Measurements from ENCODE around the gene ASIP.
"Not testable (repeated sequence)": the region's sequence is repeated elsewhere in the genome, so short reads cannot be mapped to it uniquely, and the experiment has no call there.

ASIP gene

GRCh38 chr20:34290471-34290870, 49.2 kb downstream of the ASIP start:
- FAIRE-seq = no peak

- FAIRE-seq = no peak
Observed at GRCh38 chr20:34292496-34292895, 51.3 kb downstream of the ASIP start.

- FAIRE-seq = no peak
Observed at GRCh38 chr20:34293119-34293518, 51.9 kb downstream of the ASIP start.

- FAIRE-seq = no peak
Observed at GRCh38 chr20:34293589-34293988, 52.4 kb downstream of the ASIP start.

- FAIRE-seq = no peak
Observed at GRCh38 chr20:34294563-34294962, 53.3 kb downstream of the ASIP start.

GRCh38 chr20:34295284-34295683, 54.1 kb downstream of the ASIP start:
- FAIRE-seq = no peak

- no peak for FAIRE-seq
Observed at GRCh38 chr20:34296468-34296867, 55.2 kb downstream of the ASIP start.

- not testable (repeated sequence) for FAIRE-seq
Observed at GRCh38 chr20:34298294-34298784, 57.1 kb downstream of the ASIP start.

- FAIRE-seq = no peak
Observed at GRCh38 chr20:34299556-34300255, 58.5 kb downstream of the ASIP start.

GRCh38 chr20:34300256-34300806, 59.1 kb downstream of the ASIP start:
- no peak for FAIRE-seq

- FAIRE-seq = no peak
Observed at GRCh38 chr20:34300809-34301586, 59.8 kb downstream of the ASIP start.

- FAIRE-seq = no peak
Observed at GRCh38 chr20:34301587-34302311, 60.5 kb downstream of the ASIP start.

- no peak for FAIRE-seq
Observed at GRCh38 chr20:34302312-34302722, 61.1 kb downstream of the ASIP start.

- FAIRE-seq = no peak
Observed at GRCh38 chr20:34302723-34303533, 61.7 kb downstream of the ASIP start, which contains the start of gene AHCY. TSS of gene AHCY (minus strand) at chr20:34303355. CDS start at chr20:34303270, 85 bp downstream.

GRCh38 chr20:34305333-34306230, 64.4 kb downstream of the ASIP start:
- no peak for FAIRE-seq

GRCh38 chr20:34309691-34310090, 68.5 kb downstream of the ASIP start:
- FAIRE-seq = no peak

- no peak for FAIRE-seq
Observed at GRCh38 chr20:34310481-34311117, 69.4 kb downstream of the ASIP start.

GRCh38 chr20:34311118-34312023, 70.1 kb downstream of the ASIP start:
- no peak for FAIRE-seq

- no peak for FAIRE-seq
Observed at GRCh38 chr20:34312024-34312460, 70.8 kb downstream of the ASIP start.
